Pancreas (tissue), 10 donors: ENCODE results near the gene PPP2R2D. TPM values are rescaled to one million over a fixed set of nuclear protein-coding genes. Genes with fewer than 3 reads are reported as not detected.
"Not testable (repeated sequence)": the region's sequence is repeated elsewhere in the genome, so short reads cannot be mapped to it uniquely, and the experiment has no call there.

Experiments used
- ATAC-seq, 4 donors: fragments of 200-7000 bp; cut with Tn5 transposase; one replicate each; pipeline versions ENCODE4 v1.8.0 to v1.9.1; 2020; ENCODE audit warnings: mild to moderate bottlenecking in 4 of 4, moderate library complexity in 4 of 4
- DNase-seq, 6 donors: peaks; one replicate each; pipeline ENCODE4 v3.0.0-alpha.2; 2020
- FAIRE-seq: peaks from 2 replicates; lab custom pipeline; 2012; peaks lifted over from hg19 to GRCh38; lab: Jason Lieb, UNC
- H3K27ac ChIP-seq, 4 donors: fragments of 200-600 bp; sonication (generic); 1 replicate in 3 of 4; 2 replicates in 1 of 4; pipeline versions ENCODE4 v1.5.0 to v1.8.0; 2020
- H3K27me3 ChIP-seq, 4 donors: fragments of 200-600 bp; one replicate each; pipeline ENCODE4 v1.8.0; 2021
- H3K36me3 ChIP-seq, 3 donors: fragments of 200-600 bp; sonication (generic) in 1 of 3; one replicate each; pipeline versions ENCODE4 v1.5.0 to v1.8.0; 2020 to 2021
- H3K4me1 ChIP-seq, 3 donors: fragments of 200-600 bp; one replicate each; pipeline ENCODE4 v1.8.0; 2021
- H3K4me3 ChIP-seq, 4 donors: fragments of 200-600 bp; sonication (generic) in 2 of 4; one replicate each; pipeline versions ENCODE4 v1.5.0 to v1.8.0; 2020 to 2021
- H3K9me3 ChIP-seq, 4 donors: fragments of 200-600 bp; one replicate each; pipeline ENCODE4 v1.8.0; 2021
- WGBS, 2 donors: extraction: QIAGEN DNeasy Blood & Tissue Kit; methylation state at CpG; one replicate each; pipeline ENCODE4 v1.1.7; 2013; 5-methylcytosine and 5-hydroxymethylcytosine counted together
- intact Hi-C, 3 donors: fragments of 100-400 bp; cut with DNase I; formaldehyde crosslinking; loops; one replicate each; pipeline versions ENCODE4 v1.11.1 to v1.14.2; 2022
- polyA plus RNA-seq, 2 donors: library from polyadenylated mRNA; stranded (reverse); fragments of 200-250 nt; gene quantifications; one replicate each; pipeline ENCODE4 v1.2.3, GENCODE V29; 2013
- total RNA-seq, 6 donors: library from RNA; stranded (reverse); fragmentation: NEBNext Ultra II Directional in 4 of 6; extraction: Animal tissue kit (Norgen Biotek cat#: 25700) in 4 of 6; gene quantifications; one replicate each; pipeline versions ENCODE4 v1.2.1 to v1.2.4, GENCODE V29; 2021 to 2023
- TF ChIP-seq, protein P1 (sequence below), 4 donors: fragments of 200-600 bp; sonication (generic) in 3 of 4; IDR thresholded peaks; one replicate each; pipeline versions ENCODE4 v1.5.0 to v1.8.0; 2021; ENCODE audit warnings: antibody characterized with exemption in 4 of 4
- donor health status: healthy with polysubstance abuse.
- donor health status: DM: no; HTN: no; CAD: no; lungs with moderate emphysema.
- donor health status: DM: no; HTN: no; CAD: no.
- donor health status: control.
- donor health status: control.
- donor health status: Bipolar disorder and iron deficiency.
- donor health status: DM: yes; HTN: yes; CAD: no.
- donor health status: DM: no; HTN: no; CAD: no.
- donor health status: DM: no; HTN: no; CAD: no.
- donor health status: DM: yes; HTN: yes; CAD: no.

Gene PPP2R2D
- total and polyA plus RNA-seq, 8 donors: 25.5 to 87.7 (median 35.3) TPM

DNA sequence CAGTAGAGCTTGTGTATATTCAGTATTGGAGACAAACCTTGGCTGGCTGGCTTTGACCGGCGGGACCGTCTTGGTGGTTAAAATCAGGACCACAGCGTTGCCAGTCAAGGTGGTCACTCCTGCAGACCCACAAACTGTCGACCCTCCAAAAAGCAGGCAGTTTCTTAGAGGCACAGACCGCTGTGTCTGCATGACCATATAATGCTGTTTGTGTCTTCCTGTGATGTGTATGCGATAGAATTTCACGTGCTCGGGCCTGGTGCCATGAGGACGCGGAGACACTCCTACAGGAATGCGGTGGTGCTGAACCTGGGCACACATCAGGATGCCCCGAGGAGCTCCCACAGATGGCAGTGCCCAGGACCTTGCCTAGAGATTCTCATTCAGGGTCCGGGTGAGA is 46.1 kb downstream of the PPP2R2D start:
- 96% methylated on average over 14 of the region's 14 CpGs for WGBS, 2 donors
- no peak for FAIRE-seq
- TF ChIP-seq, protein P1, sequence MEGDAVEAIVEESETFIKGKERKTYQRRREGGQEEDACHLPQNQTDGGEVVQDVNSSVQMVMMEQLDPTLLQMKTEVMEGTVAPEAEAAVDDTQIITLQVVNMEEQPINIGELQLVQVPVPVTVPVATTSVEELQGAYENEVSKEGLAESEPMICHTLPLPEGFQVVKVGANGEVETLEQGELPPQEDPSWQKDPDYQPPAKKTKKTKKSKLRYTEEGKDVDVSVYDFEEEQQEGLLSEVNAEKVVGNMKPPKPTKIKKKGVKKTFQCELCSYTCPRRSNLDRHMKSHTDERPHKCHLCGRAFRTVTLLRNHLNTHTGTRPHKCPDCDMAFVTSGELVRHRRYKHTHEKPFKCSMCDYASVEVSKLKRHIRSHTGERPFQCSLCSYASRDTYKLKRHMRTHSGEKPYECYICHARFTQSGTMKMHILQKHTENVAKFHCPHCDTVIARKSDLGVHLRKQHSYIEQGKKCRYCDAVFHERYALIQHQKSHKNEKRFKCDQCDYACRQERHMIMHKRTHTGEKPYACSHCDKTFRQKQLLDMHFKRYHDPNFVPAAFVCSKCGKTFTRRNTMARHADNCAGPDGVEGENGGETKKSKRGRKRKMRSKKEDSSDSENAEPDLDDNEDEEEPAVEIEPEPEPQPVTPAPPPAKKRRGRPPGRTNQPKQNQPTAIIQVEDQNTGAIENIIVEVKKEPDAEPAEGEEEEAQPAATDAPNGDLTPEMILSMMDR (IDR thresholded peaks at IDR 0.05): no peak
- no peaks in the 10 kb centered on the region for H3K27me3 ChIP-seq
- intact Hi-C loops: no loop called here
- ATAC-seq: no peak
- H3K36me3 ChIP-seq: peaks cover 0 to 56% (median 15%) of the 10 kb centered on the region in 3 donors
- H3K4me3 ChIP-seq: no peak overlapping the region
- H3K9me3 ChIP-seq: no peaks in the 10 kb centered on the region
- peak overlapping the region in 3 of 4 donors; percentile 18 to 88 (median 59) for H3K27ac ChIP-seq
- H3K4me1 ChIP-seq: peaks cover 50 to 57% (median 55%) of the 10 kb centered on the region in 3 donors
- peak in 3 of 6 donors; percentile 43 to 51 (median 45) for DNase-seq

DNA sequence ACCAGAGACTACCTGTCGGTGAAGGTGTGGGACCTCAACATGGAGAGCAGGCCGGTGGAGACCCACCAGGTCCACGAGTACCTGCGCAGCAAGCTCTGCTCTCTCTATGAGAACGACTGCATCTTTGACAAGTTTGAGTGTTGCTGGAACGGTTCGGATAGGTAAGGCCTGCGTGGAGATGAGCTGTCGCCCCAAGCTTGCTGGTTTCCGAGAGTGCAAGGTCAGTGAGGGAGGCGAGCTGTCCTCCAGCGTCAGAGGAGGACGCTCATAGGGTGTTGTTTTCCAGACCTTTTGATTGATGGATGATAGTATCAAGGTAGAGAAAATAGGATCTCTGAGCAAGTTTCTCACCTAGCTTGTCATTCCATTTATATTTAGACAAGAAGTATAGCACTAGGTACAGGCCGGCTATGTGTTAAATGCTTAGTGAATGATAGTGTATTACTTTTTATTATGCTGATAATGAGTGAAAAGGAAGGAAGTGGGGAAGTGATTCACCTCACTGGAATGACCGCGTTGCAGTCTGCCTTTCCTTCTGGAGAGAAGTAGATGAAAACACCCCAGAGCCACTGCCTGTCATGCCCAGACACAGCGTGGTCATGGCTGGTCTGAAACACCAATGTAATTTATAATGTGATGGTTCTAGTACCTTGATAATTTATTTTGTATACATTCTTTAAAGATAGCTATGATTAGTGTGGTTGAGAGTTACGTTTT is 47.0 kb downstream of the PPP2R2D start:
- WGBS, 2 donors: 86 to 91% methylated on average over 18 of the region's 18 CpGs
- Histone ChIP-seq H3K4me1 (peaks cover 50 to 57% (median 55%) of the 10 kb centered on the region in 3 donors), H3K27ac (peak overlapping the region in 2 of 4 donors; percentile 78 to 88), H3K27me3 (no peaks in the 10 kb centered on the region), H3K36me3 (peaks cover 0 to 52% (median 15%) of the 10 kb centered on the region in 3 donors), H3K4me3 (no peak overlapping the region), H3K9me3 (no peaks in the 10 kb centered on the region)
- peak in 3 of 6 donors; percentile 11 to 32 (median 24) for DNase-seq
- TF ChIP-seq, protein P1 (IDR thresholded peaks at IDR 0.05): no peak
- no peak for FAIRE-seq
- intact Hi-C loops: no loop called here
- ATAC-seq: no peak

- DNase-seq: peak in 2 of 6 donors; percentile 19 to 54
- WGBS, 2 donors: 41 to 46% methylated on average over 6 of the region's 6 CpGs
Measured at GRCh38 chr10:131948501-131948900, 47.7 kb downstream of the PPP2R2D start.

DNA sequence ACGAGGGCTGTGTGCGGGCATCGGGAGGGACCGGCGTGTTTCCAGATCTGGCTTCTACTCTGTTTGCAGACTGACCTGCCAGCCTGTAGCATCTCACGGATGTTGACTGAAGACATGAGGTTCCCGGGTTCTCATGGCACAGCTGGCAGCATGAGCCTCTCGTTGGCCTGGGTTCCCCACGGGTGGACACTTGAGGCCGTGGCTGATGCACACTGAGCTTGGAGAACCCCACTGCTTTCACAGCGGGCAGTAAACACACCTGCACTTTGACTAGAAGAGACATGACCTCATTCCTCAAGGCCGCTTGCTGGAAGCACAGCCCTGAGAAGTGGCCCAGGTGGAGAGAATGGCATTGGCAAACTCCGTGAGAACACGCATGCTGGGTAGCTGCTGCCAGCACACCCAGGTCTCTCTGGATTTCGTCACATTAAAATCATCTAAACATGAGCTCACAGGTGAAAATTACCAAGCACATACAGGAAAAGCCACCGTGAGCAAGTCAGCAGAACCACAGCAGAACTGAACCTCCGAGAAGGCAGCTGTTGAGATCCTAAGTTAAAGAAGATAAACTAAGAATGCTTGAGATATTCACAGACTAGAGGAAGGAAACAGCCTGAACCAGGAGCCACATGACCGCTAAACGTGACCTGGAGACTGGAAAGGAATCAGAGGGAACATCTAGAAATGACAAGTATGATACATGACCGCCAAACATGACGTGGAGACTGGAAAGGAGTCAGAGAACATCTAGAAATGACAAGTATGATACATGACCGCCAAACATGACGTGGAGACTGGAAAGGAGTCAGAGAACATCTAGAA is 48.4 kb downstream of the PPP2R2D start:
- H3K4me3 ChIP-seq: no peak overlapping the region
- intact Hi-C loops: no loop called here
- TF ChIP-seq, protein P1 (IDR thresholded peaks at IDR 0.05): no peak
- peak; percentile 83 to 89 (median 86) for ATAC-seq
- H3K9me3 ChIP-seq: no peaks in the 10 kb centered on the region
- peak overlapping the region; percentile 78 to 88 (median 83) for H3K27ac ChIP-seq
- H3K27me3 ChIP-seq: no peaks in the 10 kb centered on the region
- H3K36me3 ChIP-seq: peaks cover 0 to 50% (median 15%) of the 10 kb centered on the region in 3 donors
- peaks cover 39 to 49% (median 48%) of the 10 kb centered on the region in 3 donors for H3K4me1 ChIP-seq
- DNase-seq: peak; percentile 78 to 97 (median 93)
- FAIRE-seq: no peak
- WGBS, 2 donors: 36 to 43% methylated on average over 21 of the region's 23 CpGs

More at GRCh38 chr10:131948501-131948900, 47.7 kb downstream of the PPP2R2D start:
- H3K27me3 ChIP-seq: no peaks in the 10 kb centered on the region
- no peak overlapping the region for H3K4me3 ChIP-seq
- H3K27ac ChIP-seq: peak overlapping the region; percentile 77 to 88 (median 83)
- no peaks in the 10 kb centered on the region for H3K9me3 ChIP-seq
- peaks cover 0 to 52% (median 15%) of the 10 kb centered on the region in 3 donors for H3K36me3 ChIP-seq
- TF ChIP-seq, protein P1 (IDR thresholded peaks at IDR 0.05): no peak
- ATAC-seq: peak; percentile 2 to 18 (median 7)
- intact Hi-C loops: no loop called here
- peaks cover 44 to 55% (median 55%) of the 10 kb centered on the region in 3 donors for H3K4me1 ChIP-seq
- FAIRE-seq: no peak

GRCh38 chr10:131949908-131950307 is 49.1 kb downstream of the PPP2R2D start:
- DNase-seq: peak in 1 of 6 donors; percentile 48
- Histone ChIP-seq H3K36me3 (peaks cover 0 to 50% (median 15%) of the 10 kb centered on the region in 3 donors), H3K27ac (peak overlapping the region; percentile 54 to 78 (median 71)), H3K4me1 (peaks cover 35 to 43% (median 41%) of the 10 kb centered on the region in 3 donors)
- H3K27me3 ChIP-seq, FAIRE-seq, intact Hi-C loops, H3K4me3 ChIP-seq, H3K9me3 ChIP-seq: not testable (repeated sequence)
- peak in 1 of 4 donors; percentile 19 for ATAC-seq
- 41 to 52% methylated on average over 5 of the region's 7 CpGs for WGBS, 2 donors
